Stimulated activated CD4-positive, alpha-beta T cell treated with anti-CD3 and anti-CD28 coated beads, Interleukin-1b, Interleukin-23, amount 100 ng/mL, for 4 hours (primary cell): ENCODE results near the gene CNMD.
"Not testable (repeated sequence)": the region's sequence is repeated elsewhere in the genome, so short reads cannot be mapped to it uniquely, and the experiment has no call there.

Source experiments
- DNase-seq, 2 donors: peaks; one replicate each; pipeline ENCODE4 v3.0.0-alpha.2; 2020; ENCODE audit warnings: low read depth in 2 of 2

CNMD gene

DNA sequence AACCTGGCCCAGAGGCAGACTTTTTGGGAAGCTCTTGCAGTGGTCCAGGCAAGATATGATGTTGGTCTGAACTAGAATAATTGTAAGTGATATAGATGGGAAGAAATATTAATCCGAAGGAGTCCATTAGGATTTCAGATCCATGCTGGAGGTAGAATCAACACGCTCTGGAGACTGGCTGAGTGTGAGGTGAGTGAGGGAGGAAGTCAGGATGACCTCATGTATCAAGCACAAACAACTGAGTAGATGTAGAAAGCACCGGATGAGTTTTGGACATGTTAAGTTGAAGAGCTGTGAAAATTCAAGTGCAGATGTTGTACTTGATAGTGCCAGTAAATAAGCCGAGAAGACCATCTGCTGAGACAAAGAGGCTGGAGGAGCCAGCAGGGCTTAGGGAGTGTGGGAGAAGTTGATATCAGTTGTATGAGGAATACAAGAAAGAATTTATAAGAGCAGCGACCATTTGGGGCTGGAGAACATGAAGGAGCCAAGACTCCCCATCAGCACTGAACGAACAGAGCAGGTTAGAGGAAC, 5.3 kb upstream of the CNMD start:
- DNase-seq: no peak

DNA sequence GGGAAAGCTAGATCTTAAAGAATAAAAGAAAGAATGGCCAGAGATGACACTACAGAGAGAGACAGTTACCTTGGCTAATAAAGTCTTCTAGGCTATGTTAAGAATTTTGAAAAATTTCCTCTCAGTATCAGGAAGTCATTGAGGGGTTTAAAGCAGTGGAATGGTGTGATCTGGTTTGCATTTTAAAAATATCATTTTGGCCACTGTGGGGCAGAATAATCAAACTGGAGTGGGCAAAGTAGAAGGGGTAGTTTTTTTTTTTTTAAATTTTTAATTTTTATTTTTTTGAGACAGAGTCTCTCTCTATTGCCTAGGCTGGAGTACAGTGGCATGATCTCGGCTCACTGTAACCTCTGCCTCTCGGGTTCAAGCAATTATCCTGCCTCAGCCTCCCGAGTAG, 4.4 kb upstream of the CNMD start:
- DNase-seq: no peak

DNA sequence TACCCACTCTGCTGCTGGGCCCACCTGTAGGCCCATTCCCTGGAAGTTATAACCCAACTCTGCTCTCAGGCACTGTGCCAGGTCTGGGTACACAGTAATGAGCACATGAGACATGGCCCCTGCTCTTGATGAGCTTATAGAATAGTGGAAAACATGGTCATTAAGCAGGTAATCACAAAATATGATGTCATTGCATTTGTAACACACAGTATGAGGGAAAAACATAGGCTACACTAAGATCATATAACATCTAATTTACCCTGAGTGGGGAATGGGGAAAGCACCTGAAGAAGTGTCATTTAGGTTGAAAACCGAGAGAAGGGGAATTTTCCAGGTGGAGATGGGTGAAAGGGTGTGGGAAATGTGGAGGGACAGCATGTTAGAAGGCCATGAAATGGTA, 3.9 kb upstream of the CNMD start:
- no peak for DNase-seq

DNA sequence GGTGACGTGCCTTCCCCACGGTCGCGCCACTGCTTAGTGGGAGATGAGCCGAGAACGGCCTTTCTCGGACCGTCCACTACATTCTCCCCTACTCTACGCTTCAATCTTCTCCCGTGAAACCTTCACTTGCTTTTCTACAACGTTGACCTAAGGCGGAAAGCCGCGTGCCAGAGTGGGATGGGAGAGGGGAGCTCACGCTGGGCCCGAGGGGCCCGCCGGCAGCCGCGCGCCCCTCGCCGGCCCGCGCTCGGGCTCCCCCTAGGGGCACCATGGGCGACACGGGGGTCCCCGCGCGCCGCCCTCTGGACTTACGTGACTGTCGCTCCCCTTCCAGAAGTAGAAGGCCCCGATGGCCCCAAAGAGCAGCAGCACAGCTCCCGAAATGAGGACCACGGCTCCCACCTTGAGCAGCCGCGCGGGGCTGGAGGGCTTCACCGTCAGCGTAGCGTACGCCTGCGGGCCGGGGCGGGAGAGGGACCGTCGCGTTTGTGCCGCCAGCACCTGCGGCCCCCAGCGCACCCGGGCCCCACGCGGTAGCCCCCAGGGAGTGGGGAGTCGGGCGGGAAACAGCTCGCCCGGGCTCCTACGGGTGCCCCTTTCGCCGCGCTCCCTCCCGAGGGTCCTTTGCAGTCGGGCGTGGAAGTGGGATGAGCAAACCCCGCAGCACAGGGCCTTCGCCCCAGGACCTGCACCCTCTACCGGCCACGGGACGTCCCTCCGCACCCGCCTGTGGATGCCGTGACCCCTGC, 727 bp downstream of the CNMD start:
- peak; percentile 6 to 25 for DNase-seq

DNA sequence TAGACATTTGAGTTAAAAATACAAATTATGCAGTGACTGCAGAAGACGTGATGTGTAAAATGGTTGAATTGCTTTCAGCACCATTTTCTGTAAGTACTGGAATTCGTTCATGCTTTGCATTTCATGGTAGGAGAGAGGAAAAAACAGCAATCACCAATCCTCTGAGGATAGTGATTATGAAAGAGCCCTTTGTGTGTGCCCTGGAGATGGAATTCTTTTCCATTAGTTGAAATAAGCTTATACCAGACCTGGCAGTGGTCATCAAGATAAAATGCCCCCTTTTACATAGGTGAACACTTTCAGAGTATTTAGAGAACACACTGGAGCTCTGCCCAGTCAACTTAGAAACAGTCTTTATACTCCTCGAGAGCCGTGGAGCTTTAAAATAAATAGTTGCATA, 1.7 kb downstream of the CNMD start:
- DNase-seq: no peak

DNA sequence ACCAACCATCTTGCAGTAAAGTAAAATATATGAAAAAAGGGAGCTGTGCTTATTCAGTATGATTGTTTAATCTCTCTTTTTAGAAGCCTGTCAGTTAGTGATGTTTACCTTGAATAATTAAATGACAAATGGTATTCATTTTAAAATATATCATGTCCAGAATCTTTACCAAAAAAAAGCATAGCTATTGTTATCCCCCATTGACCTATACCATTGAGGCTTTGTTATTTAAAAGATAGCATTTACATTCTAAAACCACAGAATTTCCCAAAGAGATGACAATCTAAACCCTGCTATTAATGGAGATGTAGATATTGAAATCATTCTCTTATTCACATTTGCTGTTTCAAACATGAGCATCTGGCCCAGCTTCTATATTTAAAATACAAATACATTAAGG, 2.2 kb downstream of the CNMD start:
- no peak for DNase-seq

DNA sequence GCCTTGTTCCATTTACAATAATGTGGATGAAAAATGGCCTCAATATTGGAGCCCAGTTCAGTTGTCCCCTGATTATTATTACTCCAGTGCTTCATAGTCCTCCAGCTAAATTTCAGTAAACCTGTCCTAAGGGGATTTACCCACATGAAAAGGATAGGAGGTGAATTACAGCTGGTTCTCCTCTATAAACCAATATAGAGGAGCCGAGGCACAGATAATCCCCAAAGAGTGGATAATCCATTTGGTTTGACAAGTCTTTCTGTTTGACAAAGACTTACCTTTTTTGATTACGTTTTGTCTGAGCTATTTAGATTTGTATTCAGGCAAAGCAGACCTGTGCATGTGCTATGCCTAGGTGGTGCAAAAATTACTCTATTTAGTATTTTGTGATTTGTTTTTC, 2.7 kb downstream of the CNMD start:
- no peak for DNase-seq

DNA sequence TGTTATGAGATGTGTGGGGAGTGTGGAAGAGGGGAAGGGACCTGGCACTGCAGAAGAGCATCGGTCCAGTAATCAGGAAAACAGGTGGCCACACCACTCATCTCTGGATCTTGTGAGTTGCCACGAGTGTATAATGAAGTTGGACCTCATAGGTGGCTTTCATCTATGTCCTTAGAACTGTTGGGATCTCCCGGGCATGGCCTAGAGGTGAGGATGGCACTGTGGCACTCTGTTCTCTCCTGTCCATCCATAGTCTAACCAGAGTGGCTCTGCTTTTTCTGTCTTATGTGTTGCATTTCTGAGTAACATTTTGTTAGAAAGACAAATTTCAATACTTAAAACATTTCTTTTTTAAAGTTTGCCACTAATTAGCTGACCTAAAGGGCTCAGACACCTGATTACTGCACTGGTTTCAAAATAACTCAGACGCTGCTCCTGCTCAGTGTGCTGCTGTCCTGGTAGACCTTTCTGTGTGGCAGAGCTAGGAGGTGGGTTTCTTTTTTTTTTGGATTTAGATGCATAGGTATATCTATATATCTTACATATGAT, 5.5 kb downstream of the CNMD start:
- DNase-seq: no peak

DNA sequence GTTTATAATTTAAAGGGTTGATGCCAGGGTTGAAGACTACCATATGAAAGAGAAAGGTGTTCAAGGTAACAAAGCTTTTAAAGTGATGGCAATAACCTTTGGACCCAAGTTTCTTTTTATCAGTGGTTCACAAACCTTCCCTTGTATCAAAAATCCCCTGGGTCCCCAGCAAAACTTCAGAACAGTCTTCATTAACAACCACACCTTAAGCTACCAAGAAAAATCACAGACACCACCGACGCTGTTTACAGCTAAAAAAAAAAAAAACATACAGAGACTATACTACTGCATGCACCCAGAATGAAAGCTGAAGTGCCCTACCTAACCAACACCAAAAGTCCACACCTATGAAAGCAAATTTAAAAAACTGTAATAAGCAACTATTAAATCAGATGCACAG, 13.4 kb downstream of the CNMD start:
- no peak for DNase-seq

DNA sequence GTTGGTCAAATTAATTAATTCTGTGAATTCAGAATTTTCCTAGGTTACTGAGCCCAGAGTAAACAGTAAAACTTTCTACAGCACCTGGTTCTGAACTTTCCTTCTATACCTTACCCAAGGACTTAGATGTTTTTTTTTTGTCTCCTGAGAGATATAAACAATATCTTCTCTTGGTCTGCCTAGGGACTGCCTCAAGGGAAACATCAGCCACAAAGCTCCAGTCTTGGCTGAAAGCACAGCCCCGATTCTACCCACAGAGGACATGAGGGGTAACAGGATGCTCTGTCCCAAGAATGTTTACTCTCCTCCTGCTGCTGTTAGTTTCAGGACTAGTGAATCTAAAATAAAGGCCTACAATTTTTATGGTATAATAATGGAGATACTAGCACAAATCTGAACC, 14.3 kb downstream of the CNMD start:
- no peak for DNase-seq

DNA sequence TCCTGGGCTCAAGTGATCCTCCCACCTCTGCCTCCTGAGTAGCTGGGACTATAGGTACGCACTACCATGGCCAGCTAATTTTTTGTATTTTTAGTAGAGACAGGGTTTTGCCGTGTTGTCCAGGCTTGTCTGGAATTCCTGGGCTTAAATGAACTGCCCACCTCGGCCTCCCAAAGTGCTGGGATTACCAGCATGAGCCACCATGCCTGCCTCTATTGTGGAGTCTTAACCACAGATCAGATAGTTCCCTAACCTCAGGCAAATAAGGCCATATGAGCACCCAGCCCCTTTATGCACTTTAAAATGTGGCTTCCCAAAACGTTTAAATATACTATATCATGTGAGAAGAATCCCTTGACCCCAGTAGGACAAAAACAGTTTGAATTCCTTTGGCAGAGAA, 16.4 kb downstream of the CNMD start:
- no peak for DNase-seq

DNA sequence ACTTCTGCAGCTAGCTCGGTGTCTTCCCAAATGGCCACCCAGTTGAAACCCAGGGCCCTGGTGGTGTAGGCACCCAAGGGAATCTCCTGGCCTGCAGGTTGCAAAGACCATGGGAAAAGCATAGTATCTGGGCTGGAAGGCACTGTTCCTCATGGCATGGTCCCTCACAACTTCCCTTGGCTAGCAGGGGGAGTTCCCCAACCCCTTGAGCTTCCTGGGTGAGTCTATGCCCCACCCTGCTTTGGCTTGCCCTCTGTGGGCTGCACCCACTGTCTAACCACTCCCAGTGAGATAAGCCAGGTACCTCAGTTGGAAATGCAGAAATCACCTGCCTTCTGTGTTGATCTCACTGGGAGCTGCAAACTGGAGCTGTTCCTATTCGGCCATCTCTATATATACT, 18.3 kb downstream of the CNMD start:
- DNase-seq: not testable (repeated sequence)

DNA sequence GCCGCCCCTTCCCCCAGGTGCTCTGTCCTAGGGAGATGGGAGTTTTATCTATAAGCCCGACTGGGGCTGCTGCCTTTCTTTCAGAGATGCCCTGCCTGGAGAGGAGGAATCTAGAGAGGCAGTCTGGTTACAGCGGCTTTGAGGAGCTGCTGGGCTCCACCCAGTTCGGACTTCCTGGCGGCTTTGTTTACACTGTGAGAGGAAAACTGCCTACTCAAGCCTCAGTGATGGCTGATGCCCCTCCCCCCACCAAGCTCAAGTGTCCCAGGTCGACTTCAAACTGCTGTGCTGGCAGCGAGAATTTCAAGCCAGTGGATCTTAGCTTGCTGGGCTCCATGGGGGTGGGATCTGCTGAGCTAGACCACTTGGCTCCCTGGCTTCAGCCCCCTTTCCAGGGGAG, 18.7 kb downstream of the CNMD start:
- DNase-seq: not testable (repeated sequence)

DNA sequence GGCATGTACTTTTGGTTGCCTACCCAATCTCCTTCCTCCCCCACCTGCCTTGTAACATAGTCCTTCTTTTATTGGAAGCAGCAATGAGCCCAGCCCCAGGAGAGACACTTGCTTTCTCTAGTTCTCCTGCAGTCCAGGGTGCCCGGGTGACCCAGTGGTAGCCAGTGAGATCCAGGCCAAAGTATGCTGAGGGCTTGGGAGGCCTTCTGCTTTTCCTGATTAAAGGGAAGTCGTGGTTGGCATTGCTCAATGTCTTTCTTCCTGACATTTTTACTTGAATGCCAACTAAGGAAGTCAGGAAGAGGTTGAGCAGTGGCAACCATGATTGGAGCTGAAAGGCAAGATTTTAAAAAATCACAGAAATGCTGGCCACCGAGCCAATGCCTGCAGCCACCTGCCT, 25.7 kb downstream of the CNMD start:
- no peak for DNase-seq

DNA sequence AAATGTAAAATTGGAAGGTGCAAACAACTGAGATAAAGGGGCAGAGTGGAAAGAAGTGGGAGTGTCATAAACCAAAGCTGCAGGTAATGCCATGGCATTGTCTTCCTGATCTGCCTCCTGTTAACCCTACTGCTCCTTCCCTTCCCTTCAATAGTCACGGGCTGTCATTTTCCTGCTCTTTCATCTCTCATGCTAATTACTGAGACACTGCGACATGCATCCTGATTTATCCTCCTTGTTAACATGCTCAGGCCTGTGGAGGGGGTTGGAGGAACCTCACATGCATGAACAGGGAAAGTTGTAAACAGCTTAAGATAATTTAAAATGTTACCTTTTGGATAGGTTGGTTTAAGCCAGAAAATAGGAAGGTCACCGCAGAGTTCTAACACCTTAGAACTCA, 27.2 kb downstream of the CNMD start:
- DNase-seq: no peak

DNA sequence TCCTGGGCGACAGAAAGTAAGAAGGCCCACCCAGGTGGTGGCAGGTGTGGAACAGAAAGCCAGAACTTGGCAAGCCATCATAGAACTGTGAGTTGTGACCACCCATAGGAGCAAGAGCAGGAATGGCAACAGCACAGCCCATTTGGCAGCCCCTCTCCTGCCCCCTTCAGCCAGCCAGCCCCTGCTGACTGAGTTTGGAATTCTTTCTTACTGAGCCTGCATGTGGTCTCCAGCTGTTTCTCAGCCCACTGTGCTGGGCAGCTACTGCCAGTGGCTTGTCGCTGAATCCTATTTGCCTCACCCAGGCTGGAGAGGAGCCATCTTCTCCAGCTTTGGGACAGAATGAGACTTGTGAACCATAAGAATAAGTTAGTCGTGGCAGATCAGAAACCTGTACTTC, 28.3 kb downstream of the CNMD start:
- DNase-seq: no peak

DNA sequence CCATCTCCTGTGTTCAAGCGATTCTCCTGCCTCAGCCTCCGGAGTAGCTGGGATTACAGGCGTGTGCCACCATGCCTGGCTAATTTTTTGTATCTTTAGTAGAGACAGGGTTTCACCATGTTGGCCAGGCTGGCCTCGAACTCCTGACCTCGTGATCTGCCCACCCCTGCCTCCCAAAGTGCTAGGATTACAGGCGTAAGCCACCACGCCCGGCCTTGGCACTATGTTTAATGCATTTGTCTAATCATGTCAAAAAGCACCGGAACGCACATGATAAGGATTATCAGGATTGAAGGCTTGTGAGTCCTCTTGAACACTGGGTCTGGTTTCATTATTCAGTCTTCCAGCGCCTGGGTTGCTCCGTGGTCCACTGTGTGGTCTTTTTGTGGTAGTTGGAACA, 31.4 kb downstream of the CNMD start:
- DNase-seq: not testable (repeated sequence)

DNA sequence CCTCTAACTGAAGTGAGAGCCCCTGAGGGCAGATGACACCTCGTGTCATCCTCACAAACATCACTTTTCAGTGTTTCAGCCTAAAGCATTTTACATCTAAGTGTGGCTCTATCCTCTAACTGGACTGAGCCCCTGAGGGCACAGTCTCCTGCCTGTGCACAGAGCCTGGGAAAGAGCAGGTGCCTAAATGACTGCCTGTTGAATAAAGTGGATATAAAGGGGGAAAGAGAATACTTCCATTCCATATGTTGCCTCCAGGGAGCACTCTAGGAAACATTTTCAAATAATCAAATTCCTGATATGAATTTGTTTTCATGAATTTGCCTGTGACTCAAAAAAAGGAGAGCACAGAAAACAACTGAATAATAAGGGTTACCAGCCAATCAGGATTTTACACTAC, 32.2 kb downstream of the CNMD start:
- DNase-seq: no peak

DNA sequence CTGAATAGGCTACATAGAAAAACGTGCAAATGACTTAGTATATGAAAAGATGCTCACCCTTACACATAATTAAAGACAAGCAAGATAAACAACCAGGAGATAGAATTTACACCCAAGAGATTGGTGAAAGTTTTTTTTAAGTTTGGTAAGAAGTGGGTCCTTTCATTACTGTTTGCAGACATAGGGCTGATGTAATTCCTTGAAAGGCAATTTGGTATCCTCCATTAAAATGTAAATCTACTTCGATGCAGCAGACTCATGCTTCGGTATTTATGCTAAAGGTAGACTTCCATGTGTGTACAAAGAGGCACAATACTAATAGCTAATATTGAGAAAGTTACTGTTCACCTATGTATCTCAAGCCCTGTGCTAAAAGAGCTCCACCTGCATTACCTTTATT, 33.5 kb downstream of the CNMD start:
- no peak for DNase-seq

DNA sequence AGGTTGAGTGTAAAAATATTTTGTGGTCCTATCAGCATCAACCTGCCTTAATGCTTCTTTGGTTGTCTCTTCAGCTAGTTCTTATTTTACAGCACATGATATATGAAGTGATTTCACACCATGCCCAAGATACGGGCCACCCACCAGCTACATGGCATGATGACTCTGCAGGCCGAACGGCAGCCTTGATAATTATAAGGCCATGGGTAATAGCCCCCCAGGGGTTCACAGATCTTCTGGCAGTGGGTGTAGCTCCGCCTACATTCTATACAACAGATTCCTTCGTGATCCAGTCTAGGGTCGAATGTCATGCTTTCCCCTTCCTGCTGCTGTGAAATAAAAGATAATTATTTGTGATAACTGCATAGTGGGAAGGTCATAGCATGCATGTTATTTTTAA, 36.1 kb downstream of the CNMD start:
- no peak for DNase-seq

DNA sequence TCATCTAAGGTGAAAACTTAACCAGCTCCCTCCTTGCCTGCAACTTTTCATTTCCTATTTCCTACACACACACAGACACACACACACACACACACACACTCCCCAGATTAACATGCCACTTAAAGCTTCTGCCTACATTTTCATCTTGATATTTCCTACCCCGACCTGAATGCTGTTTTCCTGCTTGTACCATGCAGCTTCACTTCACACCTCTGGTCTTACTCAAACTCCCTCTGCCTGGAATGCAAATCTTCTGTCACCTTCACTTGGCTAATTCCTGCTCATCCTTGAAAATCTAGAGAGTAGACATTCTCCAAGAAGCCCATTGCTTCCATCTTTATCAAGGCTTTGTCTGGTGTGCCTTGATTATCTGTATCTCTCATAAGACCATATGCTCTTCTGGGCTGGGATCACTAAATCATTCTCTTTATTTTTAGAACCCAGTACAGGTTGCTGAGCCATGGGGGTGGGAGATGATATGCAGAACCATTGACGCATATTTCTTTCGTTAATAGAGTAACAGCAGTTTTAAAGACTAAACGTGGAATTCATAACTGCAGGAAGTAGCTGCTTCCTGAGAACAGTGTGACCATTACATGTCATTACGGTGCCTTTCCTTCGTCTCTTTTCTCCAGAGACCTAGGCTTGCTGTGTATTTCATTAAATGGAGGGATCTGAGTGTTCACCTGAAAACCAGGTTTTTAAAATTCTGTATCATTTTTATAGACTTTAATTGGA, 37.7 kb downstream of the CNMD start:
- DNase-seq: no peak

DNA sequence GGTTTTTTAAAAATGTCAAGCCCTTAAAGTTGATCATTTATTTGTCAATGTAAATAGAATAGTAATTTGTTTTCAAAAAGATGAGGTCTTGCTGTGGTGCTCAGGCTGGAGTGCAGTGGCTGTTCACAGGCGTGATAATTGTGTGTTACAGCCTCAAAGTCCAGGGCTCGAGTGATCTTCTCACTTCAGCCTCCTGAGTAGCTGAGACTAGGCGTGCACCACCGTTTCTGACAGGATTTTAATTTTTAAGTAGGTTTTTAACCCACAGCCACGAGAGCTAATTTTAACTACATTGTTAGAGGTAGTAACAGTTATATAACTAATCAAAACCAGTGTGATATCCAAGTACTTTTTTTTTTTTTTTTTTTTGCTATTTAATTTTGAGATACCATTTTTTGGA, 43.1 kb downstream of the CNMD start:
- DNase-seq: no peak

DNA sequence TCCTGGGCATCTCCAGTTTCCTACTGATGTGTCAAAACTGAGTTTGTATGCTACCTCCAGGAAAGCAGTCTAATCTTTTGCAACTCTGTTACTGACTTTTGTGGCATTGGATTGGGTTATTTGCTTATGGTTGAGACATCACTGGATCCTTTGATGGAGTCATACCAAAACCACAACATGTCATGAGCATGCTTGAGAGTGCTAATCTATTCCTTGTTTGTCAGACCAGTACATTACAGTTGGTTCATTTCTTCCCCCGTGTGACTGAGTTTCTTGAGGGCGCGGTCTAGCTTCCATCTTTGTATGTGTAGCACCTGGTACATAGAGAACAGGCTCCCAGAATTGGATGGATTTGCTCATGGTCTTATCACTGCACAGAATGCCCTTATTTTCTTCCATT, 43.8 kb downstream of the CNMD start:
- no peak for DNase-seq
